Stimulated activated CD8-positive, alpha-beta memory T cell treated with anti-CD3 and anti-CD28 coated beads, Interleukin-12 subunit alpha, Interleukin-12 subunit beta, amount 100 ng/mL, for 4 hours (primary cell): ENCODE results near the gene MESD.
"Not testable (repeated sequence)": the region's sequence is repeated elsewhere in the genome, so short reads cannot be mapped to it uniquely, and the experiment has no call there.

Experiments
- DNase-seq: peaks from one replicate; pipeline ENCODE4 v3.0.0-alpha.2; 2020; ENCODE audit warnings: low read depth

The MESD gene

GRCh38 chr15:80965454-80965853 is 24.2 kb downstream of the MESD start:
- DNase-seq: not testable (repeated sequence)

- no peak for DNase-seq
These were observed 30.7 kb downstream of the MESD start for GRCh38 chr15:80958818-80959495.

GRCh38 chr15:80957976-80958375 is 31.6 kb downstream of the MESD start:
- DNase-seq: no peak

- no peak for DNase-seq
These were observed 32.1 kb downstream of the MESD start for GRCh38 chr15:80957556-80957955.

GRCh38 chr15:80955571-80956452 is 33.8 kb downstream of the MESD start:
- DNase-seq: peak; percentile 31

- DNase-seq: no peak
These were observed 35.5 kb downstream of the MESD start for GRCh38 chr15:80953953-80954778.

- DNase-seq: no peak
These were observed 36.3 kb downstream of the MESD start for GRCh38 chr15:80953001-80953952.

GRCh38 chr15:80951941-80952340 is 37.7 kb downstream of the MESD start:
- DNase-seq: no peak

- no peak for DNase-seq
These were observed 39.1 kb downstream of the MESD start for GRCh38 chr15:80950291-80951078.

- no peak for DNase-seq
These were observed 39.9 kb downstream of the MESD start for GRCh38 chr15:80949756-80950155.

GRCh38 chr15:80948651-80949292 is 40.8 kb downstream of the MESD start:
- DNase-seq: no peak

- no peak for DNase-seq
These were observed 43.0 kb downstream of the MESD start for GRCh38 chr15:80946576-80946975.

- DNase-seq: no peak
These were observed 44.0 kb downstream of the MESD start for GRCh38 chr15:80945605-80946004.

GRCh38 chr15:80944818-80945217 is 44.8 kb downstream of the MESD start:
- DNase-seq: no peak

GRCh38 chr15:80942746-80943565 is 46.7 kb downstream of the MESD start:
- no peak for DNase-seq

GRCh38 chr15:80942266-80942665 is 47.4 kb downstream of the MESD start:
- DNase-seq: no peak

- no peak for DNase-seq
These were observed 48.8 kb downstream of the MESD start for GRCh38 chr15:80940851-80941250.

GRCh38 chr15:80940331-80940730 is 49.3 kb downstream of the MESD start:
- DNase-seq: no peak

GRCh38 chr15:80939216-80939615 is 50.4 kb downstream of the MESD start:
- no peak for DNase-seq
